Adrenal gland (tissue), 5 donors: ENCODE measurements around the gene C5AR1.
A peak's percentile ranks its signal among the peaks of the same experiment; 100 is the strongest.

Experiments used
- CTCF ChIP-seq, 6 experiments: fragments of 450-650 bp in 4 of 6; fragments of 200-600 bp in 2 of 6; sonication (generic) in 1 of 6; IDR thresholded peaks; 1 replicate in 5 of 6; 2 replicates in 1 of 6; pipeline versions ENCODE4 v1.5.1 to v1.8.0; 2016 to 2021; ENCODE audit warnings: antibody characterized with exemption in 6 of 6, mild to moderate bottlenecking in 2 of 6, moderate library complexity in 1 of 6
- POLR2A ChIP-seq, 2 donors: fragments of 450-650 bp; IDR thresholded peaks; one replicate each; pipeline ENCODE4 v1.6.1; 2017; ENCODE audit warnings: antibody characterized with exemption in 2 of 2, mild to moderate bottlenecking in 2 of 2, moderate library complexity in 1 of 2
- donor health status: DM: no; HTN: no; CAD: no.

- TF ChIP-seq POLR2A (IDR thresholded peaks at IDR 0.05), result peak in 1 of 2 donors; percentile 18
- TF ChIP-seq CTCF (IDR thresholded peaks at IDR 0.05), result no peak
Observed at GRCh38 chr19:47309608-47310007, at the start of gene C5AR1.
